GM19043 (cell line): ENCODE data around the gene CCDC85C.

Source experiments
- ATAC-seq: cut with Tn5 transposase; IDR thresholded peaks from one replicate; pipeline ENCODE4 v1.9.1; 2021; ENCODE audit warnings: low read depth; ENCODE audit not compliant: unreplicated experiment

The CCDC85C gene

DNA sequence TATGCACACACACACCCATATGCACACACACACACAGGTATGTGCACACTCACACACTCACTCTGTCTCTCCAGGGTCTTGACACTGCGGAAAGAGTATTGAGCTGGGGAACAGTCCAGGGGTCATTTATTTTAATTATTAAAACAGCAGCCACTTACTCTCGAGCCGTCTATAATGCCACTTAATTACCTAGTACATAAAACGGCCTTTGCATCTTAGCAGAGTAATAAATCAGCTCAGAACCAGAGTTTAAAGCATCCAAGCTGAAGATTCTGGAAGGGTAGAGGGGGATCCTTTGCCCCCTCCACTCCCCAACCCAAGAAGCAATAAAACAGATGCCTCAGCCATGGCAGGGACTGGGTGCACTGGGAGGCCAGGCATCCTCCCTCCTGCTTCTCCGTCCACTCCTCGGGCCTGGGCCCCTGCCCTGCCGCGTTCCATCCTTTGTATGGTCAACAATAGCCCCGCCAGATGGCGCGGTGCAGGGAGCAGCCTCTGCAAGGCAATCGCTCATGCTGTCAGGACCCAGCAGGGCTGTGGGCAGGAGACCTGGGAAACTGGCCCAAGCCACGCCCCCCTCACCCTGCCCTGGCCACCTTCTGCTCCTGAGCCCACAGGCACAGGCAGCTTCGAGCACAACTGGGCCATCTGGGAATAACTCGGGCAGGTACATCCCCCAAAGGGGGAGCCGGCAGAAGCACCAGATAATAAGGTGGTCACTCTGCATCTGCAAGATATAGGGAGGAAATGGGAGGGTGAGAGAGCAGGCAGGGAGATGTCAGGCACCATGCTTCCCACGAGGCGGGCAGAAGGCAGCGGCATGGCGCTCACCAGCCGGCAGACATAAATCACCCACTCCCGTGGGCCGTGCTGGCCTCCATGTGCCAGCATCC is 40.9 kb downstream of the CCDC85C start:
- ATAC-seq: no peak

DNA sequence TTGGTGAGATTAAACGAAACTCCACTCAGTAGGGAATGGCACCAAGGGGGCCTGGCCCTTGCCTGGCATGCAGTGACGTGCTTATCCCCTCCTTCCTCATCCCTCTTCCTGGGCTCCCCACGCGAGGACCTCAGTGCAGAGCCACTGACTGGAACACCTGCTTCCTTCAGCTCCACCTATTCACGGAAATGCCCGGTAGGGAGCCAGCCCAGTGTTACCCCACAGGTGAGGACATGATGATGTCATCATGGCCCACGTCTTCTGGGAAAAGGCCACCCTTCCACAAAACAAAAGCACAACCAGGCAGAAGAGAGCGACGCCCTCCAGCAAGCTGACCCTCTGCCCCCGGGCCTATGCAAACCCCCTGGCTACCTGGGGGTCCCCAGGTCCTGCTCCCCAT is 42.1 kb downstream of the CCDC85C start:
- no peak for ATAC-seq

- ATAC-seq: no peak
Measured at GRCh38 chr14:99560922-99561683, 42.9 kb downstream of the CCDC85C start.

GRCh38 chr14:99560403-99560802 is 43.6 kb downstream of the CCDC85C start:
- no peak for ATAC-seq

DNA sequence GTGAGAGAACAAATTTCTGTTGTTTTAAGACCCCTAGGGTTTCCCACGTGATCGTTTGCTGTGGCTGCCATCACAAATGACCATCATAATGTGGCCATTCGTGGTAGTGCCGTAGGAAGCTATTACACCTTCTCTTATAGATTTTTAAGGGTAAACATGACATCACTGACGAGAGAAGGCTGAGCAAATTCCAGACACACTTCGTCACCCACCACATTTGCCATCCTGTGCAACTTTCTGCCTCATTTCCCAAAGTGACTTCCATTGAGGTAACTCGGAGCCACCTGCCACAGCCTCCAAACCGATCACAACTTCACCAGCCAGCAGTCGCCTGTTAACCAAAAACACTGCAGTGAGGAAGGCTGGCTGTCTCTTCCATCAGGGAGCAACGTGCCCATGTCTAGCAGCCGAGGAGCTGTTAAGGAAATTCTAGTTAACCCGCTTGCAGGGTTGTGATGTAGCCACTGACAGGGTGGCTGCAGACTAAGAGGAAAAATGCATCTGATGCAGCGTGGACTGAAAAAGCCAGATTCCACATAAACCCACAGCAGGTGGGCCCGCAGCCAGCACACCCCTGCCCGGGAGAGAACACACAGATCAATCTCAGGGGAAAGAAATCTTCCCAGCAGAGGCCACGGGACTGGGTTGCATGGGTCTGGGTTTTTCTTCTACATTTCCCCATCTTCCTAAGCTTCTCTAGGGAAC is 44.6 kb downstream of the CCDC85C start:
- ATAC-seq: no peak

DNA sequence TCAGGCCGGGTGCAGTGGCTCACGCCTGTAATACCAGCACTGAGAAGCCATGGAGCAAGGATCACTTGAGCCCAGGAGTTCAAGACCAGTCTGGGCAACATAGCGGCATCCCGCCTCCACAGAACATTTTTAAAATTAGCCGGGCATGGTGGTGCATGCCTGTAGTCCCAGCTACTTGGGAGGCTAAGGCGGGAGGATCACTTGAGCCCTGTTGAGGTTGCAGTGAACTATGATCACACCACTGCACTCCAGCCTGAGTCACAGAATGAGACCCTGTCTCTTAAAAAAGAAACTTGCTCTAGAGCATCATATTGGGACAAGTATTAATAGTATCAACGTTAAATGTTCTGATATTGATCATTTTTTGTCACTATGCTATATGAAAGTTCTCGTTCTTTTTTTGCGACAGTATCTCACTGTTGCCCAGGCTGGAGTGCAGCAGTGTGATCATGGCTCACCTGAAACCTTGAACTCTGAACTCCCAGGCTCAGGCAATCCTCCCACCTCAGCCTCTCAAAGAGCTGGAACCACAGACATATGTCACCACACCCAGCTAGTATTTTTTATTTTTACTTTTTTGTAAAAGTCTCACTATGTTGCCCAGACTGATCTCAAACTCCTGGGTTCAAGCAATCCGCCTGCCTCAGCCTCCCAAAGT is 47.7 kb downstream of the CCDC85C start:
- no peak for ATAC-seq

- no peak for ATAC-seq
Measured at GRCh38 chr14:99554757-99555531, 49.1 kb downstream of the CCDC85C start.

- no peak for ATAC-seq
Measured at GRCh38 chr14:99554184-99554583, 49.8 kb downstream of the CCDC85C start.

DNA sequence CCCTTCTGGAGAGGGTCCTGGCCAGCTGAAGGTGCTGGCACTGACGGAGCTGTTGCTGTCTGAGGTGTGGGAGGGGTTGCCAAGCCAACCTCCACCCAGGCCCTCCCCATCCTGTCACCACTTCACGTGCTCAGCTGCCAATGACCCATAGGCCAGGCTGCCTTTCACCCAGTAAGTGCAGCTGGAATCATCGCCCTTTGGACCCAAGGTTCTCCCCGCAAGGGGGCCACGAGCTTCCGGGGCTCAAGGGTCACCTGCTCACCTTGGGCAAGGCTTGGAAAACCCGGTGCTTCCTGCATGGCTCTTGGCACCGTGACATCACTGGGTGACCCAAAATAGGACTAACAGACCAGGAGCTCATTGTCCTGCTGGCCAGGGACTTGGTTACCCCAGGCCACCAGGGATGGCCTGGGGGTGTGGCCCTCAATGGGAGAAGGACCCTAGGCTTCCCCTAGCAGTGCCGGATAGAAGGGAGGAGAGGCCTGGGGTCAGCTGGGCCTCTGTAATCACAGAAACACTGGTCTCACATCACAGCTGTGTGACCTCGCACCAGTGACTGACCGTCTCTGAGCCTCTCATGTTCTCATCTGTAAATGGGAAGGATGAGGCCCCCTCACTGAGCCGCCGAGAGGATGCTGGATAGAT is 51.3 kb downstream of the CCDC85C start:
- no peak for ATAC-seq

DNA sequence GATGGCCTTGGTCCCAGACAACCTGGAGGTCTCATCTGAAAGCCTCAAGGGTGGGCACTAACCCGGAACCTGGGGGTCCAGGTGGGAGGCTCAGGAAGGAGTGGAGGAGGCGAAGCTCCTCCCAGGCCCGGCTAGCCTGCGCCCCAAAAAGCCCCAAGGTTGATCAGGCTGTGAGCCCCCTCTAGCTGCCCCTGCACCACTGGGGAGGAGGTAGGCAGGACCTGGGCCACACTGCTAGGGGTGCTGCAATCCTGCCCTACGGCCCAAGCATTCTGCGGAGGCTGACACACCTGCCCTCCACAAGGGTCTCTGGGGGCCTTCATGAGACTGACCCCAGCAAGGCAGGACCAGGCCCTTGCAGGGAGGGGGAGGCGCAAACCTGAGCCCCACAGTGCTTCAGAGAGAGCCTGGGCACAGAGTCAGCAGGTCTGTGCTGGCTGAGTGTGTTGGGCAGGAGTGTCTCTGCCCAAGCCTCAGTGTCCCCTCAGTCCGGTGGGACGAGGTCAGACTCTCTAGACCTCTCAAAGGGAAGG is 51.9 kb downstream of the CCDC85C start:
- ATAC-seq: no peak

DNA sequence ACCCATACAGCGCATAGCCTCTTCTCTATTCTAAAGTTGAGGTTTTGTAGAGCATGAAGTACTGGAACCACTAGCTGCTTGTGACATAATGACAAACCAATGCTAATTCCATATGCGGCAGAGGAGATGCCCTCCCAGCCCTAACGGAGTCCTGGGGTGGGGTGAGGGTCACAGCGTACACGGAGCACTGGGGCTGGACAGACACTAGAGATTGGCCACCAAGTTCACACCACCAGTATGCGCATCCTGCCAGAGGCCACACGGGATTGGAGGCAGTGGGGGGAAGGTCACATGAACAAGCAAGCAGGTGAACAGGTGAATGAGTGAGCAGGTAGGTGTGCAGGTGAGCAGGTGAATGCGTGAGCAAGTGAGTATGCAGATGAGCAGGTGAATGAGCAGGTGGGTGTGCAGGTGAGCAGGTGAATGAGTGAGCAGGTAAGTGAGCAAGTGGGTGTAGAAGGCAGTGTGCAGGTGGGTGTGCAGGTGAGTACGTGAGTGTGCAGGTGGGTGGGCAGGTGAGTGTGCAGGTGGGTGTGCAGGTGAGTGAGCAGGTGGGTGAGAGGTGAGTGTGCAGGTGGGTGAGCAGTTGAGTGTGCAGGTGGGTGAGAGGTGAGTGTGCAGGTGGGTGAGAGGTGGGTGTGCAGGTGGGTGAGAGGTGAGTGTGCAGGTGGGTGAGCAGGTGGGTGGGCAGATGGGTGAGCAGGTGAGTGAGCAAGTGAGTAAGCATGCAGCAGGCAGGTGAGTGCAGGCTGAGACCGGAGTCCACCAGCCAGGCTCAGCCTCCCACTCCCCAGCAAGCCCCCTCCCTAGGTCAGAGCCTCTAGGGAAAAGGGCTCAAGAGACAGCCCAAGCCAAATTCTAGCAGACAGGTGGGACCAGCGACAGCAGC is 52.7 kb downstream of the CCDC85C start:
- no peak for ATAC-seq

DNA sequence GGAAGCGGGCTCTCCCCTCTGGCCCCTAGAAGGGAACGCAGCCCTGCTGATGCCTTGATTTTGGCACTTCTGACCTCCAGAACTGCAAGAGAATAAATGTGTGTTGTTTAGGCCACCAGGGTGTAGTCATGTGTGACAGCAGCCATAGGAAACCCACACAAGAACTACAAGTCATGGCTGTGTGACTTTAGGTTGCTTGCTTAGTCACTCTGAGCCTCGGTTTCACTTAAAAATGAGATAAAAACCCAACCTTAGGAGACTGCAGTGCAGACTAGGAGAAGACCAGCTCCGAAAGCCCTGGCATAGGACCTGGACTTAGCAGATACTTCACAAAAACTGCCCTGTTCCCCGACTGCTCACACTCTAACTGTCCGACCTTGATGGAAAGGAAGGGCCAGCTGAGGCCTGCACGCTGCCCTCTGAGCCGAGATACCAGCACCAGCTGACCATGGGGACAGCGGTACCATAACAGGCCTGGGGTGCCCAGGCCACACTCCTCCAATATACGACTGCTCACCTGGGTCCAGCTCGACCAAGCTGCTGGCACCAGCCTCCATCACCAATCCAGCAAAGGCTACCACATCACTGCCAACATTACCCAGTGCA is 53.5 kb downstream of the CCDC85C start:
- ATAC-seq: no peak

DNA sequence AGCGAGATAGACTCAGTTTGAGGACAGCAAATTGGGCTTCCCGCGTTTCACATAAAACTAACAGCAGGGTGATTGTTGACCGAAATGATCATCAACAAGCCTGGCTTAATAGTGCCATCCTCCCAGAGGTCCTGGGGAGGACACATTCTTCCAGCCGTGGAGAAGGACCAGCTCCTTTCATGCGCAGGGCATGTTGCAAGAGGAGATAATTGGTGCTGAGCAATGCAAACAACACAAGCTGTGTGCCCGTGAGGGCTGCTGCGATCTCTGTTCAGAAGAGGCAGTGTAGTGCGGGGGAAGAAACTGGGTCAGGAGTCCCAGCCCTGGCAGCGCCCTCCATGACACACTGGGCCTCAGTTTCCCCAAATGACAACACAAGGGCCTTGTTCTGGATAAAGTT is 54.3 kb downstream of the CCDC85C start:
- no peak for ATAC-seq

DNA sequence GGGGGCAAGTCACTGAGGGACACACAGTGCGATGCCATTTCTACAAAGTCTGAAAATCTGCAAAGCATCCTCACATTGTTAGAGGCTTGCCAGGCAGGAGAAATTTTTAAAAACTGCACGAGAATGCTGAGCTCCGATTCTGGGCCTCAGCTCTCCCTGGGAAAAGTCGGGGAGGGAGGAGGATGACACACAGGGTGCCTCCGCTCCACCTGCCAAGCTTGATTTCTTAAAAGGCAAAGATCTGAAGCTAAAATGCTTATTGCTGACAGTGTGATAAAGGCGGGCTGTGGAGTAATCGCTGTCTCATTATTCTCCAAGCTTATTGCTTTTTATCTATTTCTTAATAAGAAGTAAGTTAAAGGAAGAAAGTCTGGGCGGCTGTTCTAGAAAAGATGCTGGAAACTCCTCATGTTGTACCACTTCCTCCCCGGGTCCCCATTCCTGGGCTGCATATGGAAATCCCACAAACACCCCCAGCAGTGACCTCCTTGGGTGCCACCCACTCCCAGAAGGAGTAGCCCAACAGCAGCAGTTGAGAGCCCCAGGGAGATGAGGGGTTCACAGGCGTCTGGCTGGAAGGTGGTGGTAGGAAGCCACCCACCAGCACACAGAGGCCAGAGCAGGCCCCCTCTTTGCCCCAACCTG is 55.0 kb downstream of the CCDC85C start:
- ATAC-seq: no peak

DNA sequence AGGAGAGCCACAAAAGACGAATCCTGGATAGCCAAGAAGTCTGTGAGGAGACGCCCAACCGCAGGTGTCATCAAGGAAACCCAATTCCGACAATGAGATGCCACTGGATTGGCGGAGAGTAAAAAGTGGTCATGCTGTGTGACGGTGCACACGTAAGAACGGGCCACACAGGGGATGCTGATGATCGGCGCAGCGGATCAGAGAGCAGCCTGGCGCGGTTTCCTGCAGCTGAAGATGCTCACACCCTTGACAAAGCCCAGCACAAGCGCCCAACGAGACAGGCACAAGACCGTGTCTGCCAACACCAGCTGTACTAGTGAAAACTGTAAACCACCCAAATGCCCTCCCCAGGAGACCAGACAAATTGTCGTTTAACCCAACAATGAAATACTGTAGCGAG is 55.8 kb downstream of the CCDC85C start:
- ATAC-seq: no peak

- ATAC-seq: no peak
Measured at GRCh38 chr14:99546234-99546879, 57.6 kb downstream of the CCDC85C start.

DNA sequence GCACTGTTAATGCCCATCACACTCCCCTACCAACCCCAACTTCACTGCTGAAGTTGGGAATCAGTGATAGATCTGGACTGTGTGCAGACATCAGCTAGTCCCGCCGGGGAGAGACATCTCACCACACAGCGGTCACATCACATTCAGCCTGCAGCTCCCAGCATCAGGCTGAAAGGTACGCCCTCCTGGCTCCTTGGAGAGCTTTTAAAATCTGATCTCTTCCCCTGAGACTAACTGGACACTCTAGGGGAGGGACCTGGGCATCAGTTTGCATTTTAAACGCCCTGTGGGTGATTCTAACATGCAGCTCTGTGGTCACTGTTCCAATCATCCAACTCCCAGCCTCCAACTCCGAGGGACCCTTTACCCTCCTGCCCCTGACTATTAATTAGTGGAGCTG is 58.4 kb downstream of the CCDC85C start:
- no peak for ATAC-seq
